ENCODE results near the gene TNP2.
"Not testable (repeated sequence)": the region's sequence is repeated elsewhere in the genome, so short reads cannot be mapped to it uniquely, and the experiment has no call there.

DNA sequence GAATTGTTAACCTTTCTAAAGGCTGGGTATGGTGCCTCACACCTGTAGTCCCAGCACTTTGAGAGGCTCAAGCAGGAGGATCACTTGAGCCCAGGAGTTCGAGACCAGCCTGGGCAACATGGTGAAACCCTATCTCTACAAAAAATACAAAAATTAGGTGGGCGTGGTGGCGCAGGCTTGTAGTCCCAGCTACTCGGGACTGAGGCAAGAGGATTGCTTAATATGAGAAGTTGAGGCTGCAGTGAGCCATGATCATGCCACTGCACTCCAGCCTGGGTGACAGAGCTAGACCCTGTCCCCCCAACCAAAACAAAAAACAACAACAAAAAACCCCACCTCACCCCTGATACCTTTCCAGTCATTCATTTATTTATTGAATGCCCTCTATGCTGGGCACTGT is 20.6 kb upstream of the TNP2 start:
- TF ChIP-seq SP1 (IDR thresholded peaks at IDR 0.05); BHLHE40 (IDR thresholded peaks at IDR 0.05; ENCODE audit: borderline replicate concordance); FOXK2 (IDR thresholded peaks at IDR 0.05); ELF4 (IDR thresholded peaks at IDR 0.05); SUZ12 (IDR thresholded peaks at IDR 0.05); ZNF384 (IDR thresholded peaks at IDR 0.05); FOXM1 (IDR thresholded peaks at IDR 0.05; ENCODE audit: borderline replicate concordance); CTBP1 (IDR thresholded peaks at IDR 0.05; ENCODE audit: borderline replicate concordance); NFRKB (IDR thresholded peaks at IDR 0.05); TARDBP (IDR thresholded peaks at IDR 0.05); FOXA1 (IDR thresholded peaks at IDR 0.05): not testable (repeated sequence)

Measured in HEK293T (cell line).